ENCODE measurements around the gene CMIP.

CMIP gene

DNA sequence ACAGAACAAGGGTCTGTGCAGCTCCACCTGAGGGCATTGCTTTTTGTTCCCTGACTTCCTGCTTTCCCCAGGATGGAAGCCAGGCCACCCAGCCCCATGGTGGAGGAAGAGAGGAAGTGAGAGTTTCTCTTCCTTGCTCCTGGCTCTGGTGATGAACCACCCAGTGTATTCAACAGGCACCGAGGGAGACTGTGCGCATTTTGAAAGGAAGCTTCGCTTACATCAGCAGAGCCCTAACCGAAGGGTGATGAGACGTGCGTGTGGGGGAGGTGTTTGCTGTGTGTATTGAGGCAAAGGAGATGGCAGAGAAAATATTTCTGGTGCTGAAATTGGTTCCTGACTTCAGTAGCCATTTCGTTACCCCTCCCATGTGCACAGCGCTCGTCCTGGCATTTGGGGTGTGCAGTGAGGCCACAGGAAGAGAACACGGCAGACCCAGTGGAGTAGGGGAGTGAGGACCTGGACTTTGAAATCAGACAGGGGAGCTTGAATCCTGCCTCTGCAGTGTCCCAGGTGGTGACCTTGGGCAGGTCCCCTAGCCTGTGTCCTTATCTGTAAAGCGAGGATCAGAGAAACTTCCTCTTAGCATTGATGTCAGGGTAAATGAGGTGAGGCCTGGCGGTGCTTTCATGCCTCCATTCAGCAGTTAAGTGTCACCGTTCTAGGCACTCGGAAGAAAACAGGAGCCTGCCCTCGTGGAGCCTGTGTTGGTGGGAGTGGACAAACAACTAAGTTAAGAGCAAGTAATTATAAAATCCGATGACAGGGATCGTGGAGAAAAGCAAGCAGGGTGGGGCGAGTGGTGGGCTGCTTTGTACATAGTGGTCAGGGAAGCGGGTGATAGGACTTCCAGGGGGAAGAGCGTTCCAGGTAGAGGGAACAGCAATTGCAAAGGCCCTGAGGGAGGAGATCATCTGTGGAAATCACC is 7.4 kb downstream of the CMIP start:
- no peak overlapping the region for H3K4me3 ChIP-seq (ENCODE audit: insufficient read depth, low read length, poor library complexity, severe bottlenecking)
- no peak overlapping the region for H3K4me2 ChIP-seq (ENCODE audit: low read depth, low read length, poor library complexity, severe bottlenecking)
- no peaks in the 10 kb centered on the region for H3K27me3 ChIP-seq (ENCODE audit: low read length)
- H3K36me3 ChIP-seq (ENCODE audit: low read length): no peaks in the 10 kb centered on the region
- H3K27ac ChIP-seq (ENCODE audit: low read depth, low read length): no peak overlapping the region
- H4K20me1 ChIP-seq (ENCODE audit: low read depth, low read length): peaks cover 3% of the 10 kb centered on the region; the same call in 1 of the 2 replicates
- H3F3A ChIP-seq (ENCODE audit: insufficient read depth): no peaks in the 10 kb centered on the region
- peaks cover 96% of the 10 kb centered on the region for H3K79me2 ChIP-seq (ENCODE audit: insufficient read depth, low read length)
- no peaks in the 10 kb centered on the region for H3K9me3 ChIP-seq (ENCODE audit: insufficient read depth, low read length)
- no peak overlapping the region for H2AFZ ChIP-seq (ENCODE audit: low read depth, low read length, severe bottlenecking)
- H3K9me2 ChIP-seq (replicated peaks; ENCODE audit: insufficient read depth, low read length): no peaks in the 10 kb centered on the region
- TF ChIP-seq CTCF (IDR thresholded peaks at IDR 0.05; ENCODE audit: insufficient read depth, low read length, poor library complexity, severe bottlenecking) (no peak), EZH2phosphoT487 (conservative IDR thresholded peaks at IDR 0.05; ENCODE audit: low read length) (no peak)
- no peak overlapping the region for H3K9ac ChIP-seq (ENCODE audit: low read length)

DNA sequence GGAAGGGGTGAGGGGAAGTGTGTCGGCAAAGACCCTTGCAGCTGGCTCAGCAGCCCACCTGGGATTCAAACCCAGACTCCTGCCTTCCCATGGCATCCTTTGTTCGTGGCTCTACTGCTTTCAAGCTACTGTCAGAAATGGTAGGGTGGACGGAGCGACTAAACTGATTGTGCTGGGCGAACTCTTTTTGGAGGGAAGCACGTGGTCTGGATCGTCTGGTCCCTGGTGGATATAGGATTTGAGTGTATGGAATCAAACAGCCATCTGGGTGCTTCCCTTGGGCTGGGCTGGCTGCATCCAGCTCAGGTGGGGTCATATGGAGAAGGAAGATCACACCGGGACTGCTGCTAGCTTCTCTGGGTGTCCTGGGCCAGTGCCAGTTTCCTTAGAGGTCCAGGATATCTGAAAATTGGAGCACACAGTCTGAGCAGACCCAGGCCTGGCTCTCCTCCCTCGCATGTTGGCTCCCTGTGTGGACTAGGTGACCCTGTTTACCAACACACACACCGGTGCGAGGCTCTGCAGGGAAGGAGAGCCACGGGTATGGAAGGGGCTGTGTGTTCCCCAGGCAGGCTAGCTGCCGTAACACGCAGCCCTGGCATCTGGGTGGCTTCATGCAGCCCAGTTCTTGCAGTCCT is 8.6 kb downstream of the CMIP start:
- H3K9me3 ChIP-seq (ENCODE audit: insufficient read depth, low read length): no peaks in the 10 kb centered on the region
- H3F3A ChIP-seq (ENCODE audit: insufficient read depth): no peaks in the 10 kb centered on the region
- H3K9ac ChIP-seq (ENCODE audit: low read length): no peak overlapping the region
- H3K36me3 ChIP-seq (ENCODE audit: low read length): no peaks in the 10 kb centered on the region
- H3K27me3 ChIP-seq (ENCODE audit: low read length): no peaks in the 10 kb centered on the region
- peaks cover 87% of the 10 kb centered on the region for H3K79me2 ChIP-seq (ENCODE audit: insufficient read depth, low read length)
- H3K9me2 ChIP-seq (replicated peaks; ENCODE audit: insufficient read depth, low read length): no peaks in the 10 kb centered on the region
- no peak overlapping the region for H2AFZ ChIP-seq (ENCODE audit: low read depth, low read length, severe bottlenecking)
- no peak overlapping the region for H3K4me2 ChIP-seq (ENCODE audit: low read depth, low read length, poor library complexity, severe bottlenecking)
- no peak overlapping the region for H3K27ac ChIP-seq (ENCODE audit: low read depth, low read length)
- TF ChIP-seq CTCF (IDR thresholded peaks at IDR 0.05; ENCODE audit: insufficient read depth, low read length, poor library complexity, severe bottlenecking) (no peak), EZH2phosphoT487 (conservative IDR thresholded peaks at IDR 0.05; ENCODE audit: low read length) (no peak)
- H4K20me1 ChIP-seq (ENCODE audit: low read depth, low read length): peaks cover 3% of the 10 kb centered on the region; the same call in 1 of the 2 replicates
- H3K4me3 ChIP-seq (ENCODE audit: insufficient read depth, low read length, poor library complexity, severe bottlenecking): no peak overlapping the region

DNA sequence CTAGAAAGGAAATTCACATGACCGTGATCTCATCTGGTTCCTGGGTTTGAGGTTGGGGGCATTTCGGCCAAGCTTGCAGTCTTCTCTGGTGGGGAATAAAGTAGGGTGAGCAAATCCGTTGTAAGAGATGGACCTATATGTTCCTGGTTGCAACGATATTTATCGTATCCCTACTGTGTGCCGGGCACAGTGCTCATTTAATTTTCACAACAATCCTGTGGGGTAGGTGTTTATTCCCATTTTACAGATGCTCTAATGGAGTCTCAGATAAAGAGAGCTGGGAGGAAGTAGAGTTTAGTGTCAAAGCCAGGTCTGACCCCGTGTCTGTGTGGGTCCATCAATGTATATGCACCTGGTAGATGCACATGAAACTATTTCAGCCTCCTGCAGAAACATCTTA is 9.4 kb downstream of the CMIP start:
- Histone ChIP-seq H2AFZ (ENCODE audit: low read depth, low read length, severe bottlenecking) (no peak overlapping the region), H3K27me3 (ENCODE audit: low read length) (no peaks in the 10 kb centered on the region), H4K20me1 (ENCODE audit: low read depth, low read length) (peaks cover 3% of the 10 kb centered on the region; the same call in 1 of the 2 replicates), H3K36me3 (ENCODE audit: low read length) (no peaks in the 10 kb centered on the region), H3K9me3 (ENCODE audit: insufficient read depth, low read length) (no peaks in the 10 kb centered on the region), H3K9ac (ENCODE audit: low read length) (no peak overlapping the region), H3K4me3 (ENCODE audit: insufficient read depth, low read length, poor library complexity, severe bottlenecking) (no peak overlapping the region), H3K27ac (ENCODE audit: low read depth, low read length) (no peak overlapping the region), H3F3A (ENCODE audit: insufficient read depth) (no peaks in the 10 kb centered on the region), H3K9me2 (replicated peaks; ENCODE audit: insufficient read depth, low read length) (no peaks in the 10 kb centered on the region), H3K4me2 (ENCODE audit: low read depth, low read length, poor library complexity, severe bottlenecking) (no peak overlapping the region), H3K79me2 (ENCODE audit: insufficient read depth, low read length) (peaks cover 79% of the 10 kb centered on the region)
- TF ChIP-seq CTCF (IDR thresholded peaks at IDR 0.05; ENCODE audit: insufficient read depth, low read length, poor library complexity, severe bottlenecking) (no peak), EZH2phosphoT487 (conservative IDR thresholded peaks at IDR 0.05; ENCODE audit: low read length) (no peak)
